B cell (primary cell): ENCODE results near the gene PLEKHA5. TPM values are rescaled to one million over a fixed set of nuclear protein-coding genes. Genes with fewer than 3 reads are reported as not detected.

Experiments used
- ATAC-seq: fragments of 200-7000 bp; cut with Tn5 transposase; one replicate; pipeline ENCODE4 v1.10.0; 2021; ENCODE audit warnings: low read depth, mild to moderate bottlenecking, moderate number of reproducible peaks, moderate library complexity
- CTCF ChIA-PET: fragments of 350-600 bp; sonication (Branson Sonifier 250); formaldehyde crosslinking; loops from one replicate; lab custom pipeline; 2021; ENCODE audit warnings: antibody characterized with exemption, inconsistent platforms; lab: Charles Lee
- POLR2A ChIA-PET: fragments of 350-600 bp; sonication (Branson Sonifier 250); formaldehyde crosslinking; loops from one replicate; lab custom pipeline; 2021; ENCODE audit warnings: antibody characterized with exemption; lab: Charles Lee
- DNase-seq: peaks from one replicate; pipeline ENCODE4 v3.0.0; 2013
- H2AFZ ChIP-seq: 2 replicates; pipeline ENCODE4 v1.6.1; 2012; ENCODE audit warnings: mild to moderate bottlenecking, low read depth, low read length; ENCODE audit not compliant: insufficient read depth, poor library complexity, severe bottlenecking
- H3K27ac ChIP-seq, 2 donors: 1 replicate in 1 of 2; 2 replicates in 1 of 2; pipeline ENCODE4 v1.5.1; 2012 to 2013; ENCODE audit warnings: low read length in 2 of 2, mild to moderate bottlenecking in 2 of 2, moderate library complexity in 1 of 2
- H3K27me3 ChIP-seq, 4 experiments: fragments of 200-600 bp in 1 of 4; sonication (generic) in 1 of 4; replicated peaks in 1 of 4; 1 replicate in 2 of 4; 2 replicates in 2 of 4; pipeline versions ENCODE4 v1.6.1 to v1.7.0; 2013 to 2016; ENCODE audit warnings: low read length in 3 of 4, mild to moderate bottlenecking in 2 of 4, mixed read lengths in 1 of 4, moderate library complexity in 1 of 4; ENCODE audit not compliant: insufficient read depth in 4 of 4, control insufficient read depth in 3 of 4; ENCODE audit errors: control extremely low read depth in 1 of 4
- H3K36me3 ChIP-seq, 2 experiments: replicated peaks in 1 of 2; 1 replicate in 1 of 2; 2 replicates in 1 of 2; pipeline versions ENCODE4 v1.6.1 to v1.7.1; 2013; ENCODE audit warnings: low read length in 1 of 2; ENCODE audit not compliant: insufficient read depth in 2 of 2, control insufficient read depth in 1 of 2; ENCODE audit errors: control extremely low read depth in 1 of 2, extremely low read depth in 1 of 2
- H3K4me1 ChIP-seq, 2 donors: fragments of 200-600 bp in 1 of 2; sonication (generic) in 1 of 2; 1 replicate in 1 of 2; 2 replicates in 1 of 2; pipeline versions ENCODE4 v1.5.1 to v1.6.1; 2013 to 2017; ENCODE audit warnings: low read length in 2 of 2; ENCODE audit not compliant: control insufficient read depth in 2 of 2, insufficient read depth in 2 of 2
- H3K4me2 ChIP-seq: replicated peaks from 2 replicates; pipeline ENCODE3; 2012; ENCODE audit warnings: mild to moderate bottlenecking, low read depth, low read length; ENCODE audit not compliant: poor library complexity, severe bottlenecking
- H3K4me3 ChIP-seq, 5 experiments: fragments of 200-600 bp in 1 of 5; sonication (generic) in 1 of 5; 1 replicate in 3 of 5; 2 replicates in 2 of 5; pipeline versions ENCODE4 v1.5.1 to v1.7.0; 2011 to 2016; ENCODE audit warnings: low read length in 4 of 5, mild to moderate bottlenecking in 4 of 5, low read depth in 2 of 5, control low read depth in 1 of 5, moderate library complexity in 1 of 5; ENCODE audit not compliant: insufficient read depth in 1 of 5; ENCODE audit errors: control extremely low read depth in 1 of 5, extremely low read depth in 1 of 5
- H3K79me2 ChIP-seq: fragments of 200-600 bp; sonication (generic); one replicate; pipeline ENCODE4 v1.6.0; 2016; ENCODE audit warnings: low read length; ENCODE audit not compliant: control insufficient read depth, insufficient read depth
- H3K9ac ChIP-seq: fragments of 200-600 bp; sonication (generic); 2 replicates; pipeline ENCODE4 v1.6.1; 2017; ENCODE audit warnings: mild to moderate bottlenecking, low read length, moderate library complexity
- H3K9me3 ChIP-seq, 3 donors: one replicate each; pipeline versions ENCODE4 v1.6.1 to v1.7.1; 2013; ENCODE audit warnings: low read length in 2 of 3; ENCODE audit not compliant: control insufficient read depth in 2 of 3, insufficient read depth in 1 of 3; ENCODE audit errors: control extremely low read depth in 1 of 3
- H4K20me1 ChIP-seq: 2 replicates; pipeline ENCODE4 v1.6.0; 2012; ENCODE audit warnings: mild to moderate bottlenecking, low read length; ENCODE audit not compliant: insufficient read depth, control insufficient read depth, poor library complexity, severe bottlenecking
- H3K27ac Mint-ChIP-seq: one replicate; pipeline ENCODE4 v1.8.0; 2021; ENCODE audit warnings: mixed read lengths
- H3K27me3 Mint-ChIP-seq: one replicate; pipeline ENCODE4 v1.8.0; 2021; ENCODE audit warnings: mixed read lengths
- H3K4me1 Mint-ChIP-seq: one replicate; pipeline ENCODE4 v1.8.0; 2021; ENCODE audit warnings: mixed read lengths
- H3K4me3 Mint-ChIP-seq: one replicate; pipeline ENCODE4 v1.8.0; 2021; ENCODE audit warnings: mixed read lengths
- H3K9me3 Mint-ChIP-seq: one replicate; pipeline ENCODE4 v1.8.0; 2022; ENCODE audit warnings: mixed read lengths; ENCODE audit not compliant: insufficient read depth
- CTCF ChIP-seq: fragments of 200-600 bp; IDR thresholded peaks from one replicate; pipeline ENCODE4 v1.8.0; 2022; ENCODE audit warnings: antibody characterized with exemption, mild to moderate bottlenecking
- EZH2 ChIP-seq: IDR thresholded peaks from 2 replicates; pipeline ENCODE4 v1.6.1; 2012; ENCODE audit warnings: borderline replicate concordance, low read depth, mild to moderate bottlenecking, moderate library complexity, low read length; ENCODE audit not compliant: insufficient read depth, poor library complexity, severe bottlenecking
- WGBS: methylation state at CpG from one replicate; pipeline ENCODE4 v1.1.5; 2013; ENCODE audit warnings: missing lambda C conversion rate; ENCODE audit not compliant: insufficient coverage; 5-methylcytosine and 5-hydroxymethylcytosine counted together
- intact Hi-C: fragments of 100-400 bp; cut with micrococcal nuclease; formaldehyde crosslinking; loops from one replicate; pipeline ENCODE4 v1.10.0; 2022
- polyA plus RNA-seq: library from polyadenylated mRNA; depleted of rRNA; stranded (reverse); fragments of >200 nt; gene quantifications from 2 replicates; pipeline ENCODE4 v1.2.3, GENCODE V29; 2012
- total RNA-seq, 2 donors: library from RNA; stranded (reverse); fragments of 120-200 nt in 1 of 2; gene quantifications; 1 replicate in 1 of 2; 2 replicates in 1 of 2; pipeline versions ENCODE4 v1.2.3 to v1.2.4, GENCODE V29; 2013 to 2022

The PLEKHA5 gene
- total and polyA plus RNA-seq, 2 donors (not counting 1 experiment from before 2014, with no cell fraction given): 0.03 to 0.22 TPM

- Histone ChIP-seq H3K27me3 (no peaks in the 10 kb centered on the region), H2AFZ (no peak overlapping the region), H3K4me3 (no peak overlapping the region), H3K9me3 (no peaks in the 10 kb centered on the region), H3K27ac (no peak overlapping the region), H3K4me1 (no peaks in the 10 kb centered on the region), H3K79me2 (no peaks in the 10 kb centered on the region), H3K36me3 (no peaks in the 10 kb centered on the region), H3K4me2 (no peak overlapping the region), H3K9ac (no peak overlapping the region), H4K20me1 (no peaks in the 10 kb centered on the region)
- DNase-seq (no peak), ATAC-seq (no peak)
- Mint-ChIP-seq H3K4me3 (no peak overlapping the region), H3K4me1 (no peaks in the 10 kb centered on the region), H3K9me3 (no peaks in the 10 kb centered on the region), H3K27ac (no peak overlapping the region), H3K27me3 (peaks cover 5% of the 10 kb centered on the region)
- POLR2A ChIA-PET: no interaction called here
- intact Hi-C loops: no loop called here
- 90% methylated on average over 2 of the region's 4 CpGs for WGBS
- no peak for TF ChIP-seq EZH2
- no peak for TF ChIP-seq CTCF
- CTCF ChIA-PET: no interaction called here
Measured at GRCh38 chr12:19179986-19180385, 50.5 kb downstream of the PLEKHA5 start.

GRCh38 chr12:19181666-19182426 lies 52.3 kb downstream of the PLEKHA5 start:
- Histone ChIP-seq H4K20me1 (no peaks in the 10 kb centered on the region), H3K9ac (no peak overlapping the region), H3K36me3 (no peaks in the 10 kb centered on the region), H3K27me3 (no peaks in the 10 kb centered on the region), H3K9me3 (no peaks in the 10 kb centered on the region), H3K27ac (no peak overlapping the region), H3K79me2 (no peaks in the 10 kb centered on the region), H3K4me2 (no peak overlapping the region), H2AFZ (no peak overlapping the region), H3K4me1 (no peaks in the 10 kb centered on the region), H3K4me3 (no peak overlapping the region)
- CTCF ChIA-PET: no interaction called here
- WGBS: no CpG with 5 or more reads among the region's 8 CpGs
- H3K9me3 Mint-ChIP-seq: no peaks in the 10 kb centered on the region
- TF ChIP-seq CTCF: no peak
- TF ChIP-seq EZH2: no peak
- peaks cover 5% of the 10 kb centered on the region for H3K27me3 Mint-ChIP-seq
- no peak overlapping the region for H3K4me3 Mint-ChIP-seq
- POLR2A ChIA-PET: no interaction called here
- DNase-seq (no peak), ATAC-seq (no peak)
- no peak overlapping the region for H3K27ac Mint-ChIP-seq
- no peaks in the 10 kb centered on the region for H3K4me1 Mint-ChIP-seq
- intact Hi-C loops: no loop called here
